Stimulated activated naive CD8-positive, alpha-beta T cell treated with anti-CD3 and anti-CD28 coated beads, Interleukin-15, amount 100 ng/mL, for 72 hours (primary cell): Measurements from ENCODE around the gene OTUD6A.
A peak's percentile ranks its signal among the peaks of the same experiment; 100 is the strongest.

Source experiments
- ATAC-seq: fragments of 150-1000 bp; cut with Tn5 transposase; 2 replicates; pipeline ENCODE4 v1.10.0; 2021; ENCODE audit warnings: mild to moderate bottlenecking, moderate library complexity
- DNase-seq, 2 donors: peaks; one replicate each; pipeline ENCODE4 v3.0.0; 2021 to 2022
- H3K27ac Mint-ChIP-seq, 2 donors: one replicate each; pipeline ENCODE4 v1.8.0; 2022; ENCODE audit warnings: mild to moderate bottlenecking in 2 of 2, mixed read lengths in 2 of 2, moderate library complexity in 2 of 2
- H3K27me3 Mint-ChIP-seq: one replicate; pipeline ENCODE4 v1.8.0; 2022; ENCODE audit warnings: mixed read lengths
- H3K4me1 Mint-ChIP-seq: one replicate; pipeline ENCODE4 v1.8.0; 2022; ENCODE audit warnings: mild to moderate bottlenecking, mixed read lengths
- H3K4me3 Mint-ChIP-seq, 2 donors: one replicate each; pipeline ENCODE4 v1.8.0; 2022; ENCODE audit warnings: mild to moderate bottlenecking in 2 of 2, mixed read lengths in 2 of 2, moderate library complexity in 1 of 2
- H3K9me3 Mint-ChIP-seq, 2 donors: one replicate each; pipeline ENCODE4 v1.8.0; 2022; ENCODE audit warnings: mixed read lengths in 2 of 2

The OTUD6A gene, protein sequence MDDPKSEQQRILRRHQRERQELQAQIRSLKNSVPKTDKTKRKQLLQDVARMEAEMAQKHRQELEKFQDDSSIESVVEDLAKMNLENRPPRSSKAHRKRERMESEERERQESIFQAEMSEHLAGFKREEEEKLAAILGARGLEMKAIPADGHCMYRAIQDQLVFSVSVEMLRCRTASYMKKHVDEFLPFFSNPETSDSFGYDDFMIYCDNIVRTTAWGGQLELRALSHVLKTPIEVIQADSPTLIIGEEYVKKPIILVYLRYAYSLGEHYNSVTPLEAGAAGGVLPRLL

DNA sequence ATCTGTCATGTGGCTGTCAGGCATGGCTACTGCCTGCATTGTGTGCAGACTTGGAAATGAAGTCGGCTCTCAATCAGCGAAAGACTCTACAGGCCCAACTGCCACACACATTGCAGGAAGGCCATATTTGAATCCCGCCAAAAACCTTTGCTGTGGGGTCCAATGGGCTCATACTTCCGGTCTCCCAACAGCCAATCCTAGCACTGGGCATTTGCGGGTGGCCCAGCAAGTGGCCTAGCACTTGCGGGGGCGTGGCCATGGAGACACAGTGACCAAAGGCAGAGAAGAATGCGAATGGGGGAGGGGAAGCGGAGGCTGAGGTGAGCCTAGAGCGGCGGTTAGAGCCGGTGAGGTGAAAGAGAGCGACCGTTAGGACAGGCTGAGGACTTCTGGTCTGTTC lies at the start of gene OTUD6A:
TSS of gene OTUD6A (plus strand) at position 382 of the 400 bp plus-strand sequence. CDS start 68 bp downstream, outside the sequence.
- DNase-seq (no peak), ATAC-seq (no peak)
- Mint-ChIP-seq H3K27me3 (peaks cover 12% of the 10 kb centered on the region), H3K9me3 (no peaks in the 10 kb centered on the region), H3K4me3 (no peak within 1 kb of the TSS), H3K4me1 (no peaks in the 10 kb centered on the region), H3K27ac (no peak within 1 kb of the TSS)

DNA sequence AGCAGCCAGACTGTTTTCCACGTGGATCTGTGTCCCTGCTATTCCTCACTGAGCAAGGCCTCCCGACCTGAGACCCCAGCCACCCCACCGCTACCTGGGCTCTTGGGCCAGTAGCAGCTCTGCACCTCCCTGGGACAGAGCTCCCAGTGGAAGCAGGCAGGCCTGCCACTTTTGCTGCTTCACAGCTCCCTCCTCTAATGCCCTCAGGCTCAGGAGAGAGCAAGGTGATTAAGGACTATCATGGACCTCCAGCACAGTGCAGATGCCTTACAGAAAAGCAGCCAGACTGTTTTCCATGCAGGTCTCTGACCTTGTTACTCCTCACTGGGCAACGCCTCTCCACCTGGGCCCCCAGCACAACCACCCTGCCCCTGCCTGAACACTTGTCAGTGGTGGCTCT lies 49.5 kb upstream of the OTUD6A start:
- Mint-ChIP-seq H3K4me1 (peaks cover 13% of the 10 kb centered on the region), H3K27ac (no peak overlapping the region), H3K4me3 (no peak overlapping the region), H3K27me3 (no peaks in the 10 kb centered on the region), H3K9me3 (no peaks in the 10 kb centered on the region)
- DNase-seq (no peak), ATAC-seq (no peak)

DNA sequence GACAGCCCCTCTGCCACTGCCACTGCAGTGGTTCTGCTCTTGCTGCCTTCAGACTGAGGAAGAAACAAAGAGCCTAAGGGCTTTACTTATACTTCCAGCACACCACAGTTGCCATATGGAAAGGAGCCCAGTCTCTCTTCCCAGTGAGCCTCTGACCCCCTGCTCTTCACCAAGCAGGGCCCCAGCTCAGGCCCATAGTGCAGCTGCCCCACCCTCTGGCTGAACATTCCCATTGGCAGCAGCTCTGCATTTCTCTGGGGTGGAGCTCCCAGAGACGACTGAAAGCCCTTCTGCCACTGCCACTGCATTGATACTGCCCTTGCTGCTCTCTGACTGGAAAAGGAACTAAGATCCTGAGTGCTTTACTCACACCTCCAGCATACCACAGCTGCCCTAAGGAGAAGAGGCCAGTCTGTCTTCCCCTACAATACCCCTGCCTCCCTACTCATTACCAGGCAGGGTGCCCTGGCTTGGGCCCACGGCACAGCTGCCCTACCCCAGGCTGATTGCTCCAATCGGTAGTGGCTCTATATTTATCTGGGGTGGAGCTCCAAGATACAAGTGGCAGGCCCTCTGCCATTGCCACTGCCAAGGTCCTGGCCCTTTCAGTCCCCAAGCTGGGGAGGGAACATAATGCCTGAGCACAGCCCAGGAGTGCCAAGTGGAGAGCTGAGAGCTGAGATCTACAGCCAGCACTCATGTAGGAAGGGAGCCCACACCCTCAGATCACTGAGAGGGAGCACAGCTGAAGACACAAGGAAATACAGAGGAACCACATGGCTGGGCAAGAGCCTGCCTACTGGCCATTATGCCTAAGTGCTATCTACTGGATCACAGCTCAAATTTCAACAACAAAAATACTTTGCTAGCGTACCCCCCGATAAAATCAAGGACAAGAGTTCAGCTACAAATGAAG lies 48.5 kb upstream of the OTUD6A start:
- no peak overlapping the region for H3K27ac Mint-ChIP-seq
- DNase-seq (no peak), ATAC-seq (no peak)
- H3K27me3 Mint-ChIP-seq = no peaks in the 10 kb centered on the region
- H3K4me1 Mint-ChIP-seq = peaks cover 13% of the 10 kb centered on the region
- no peak overlapping the region for H3K4me3 Mint-ChIP-seq
- H3K9me3 Mint-ChIP-seq = no peaks in the 10 kb centered on the region

DNA sequence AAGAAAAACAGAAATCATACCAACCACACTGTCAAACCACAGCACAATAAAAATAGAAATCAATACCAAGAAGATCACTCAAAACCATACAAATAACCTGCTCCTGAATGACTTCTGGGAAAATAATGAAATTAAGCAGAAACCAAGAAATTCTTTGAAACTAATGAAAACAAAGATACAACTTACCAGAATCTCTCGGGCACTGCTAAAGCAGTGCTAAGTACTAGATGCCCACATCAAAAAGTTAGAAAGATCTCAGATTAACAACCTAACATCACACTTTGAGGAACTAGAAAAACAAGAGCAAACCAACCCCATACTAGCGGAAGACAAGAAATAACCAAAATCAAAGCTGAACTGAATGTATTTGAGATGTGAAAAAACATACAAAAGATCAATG lies 45.7 kb upstream of the OTUD6A start:
- H3K27ac Mint-ChIP-seq = no peak overlapping the region

DNA sequence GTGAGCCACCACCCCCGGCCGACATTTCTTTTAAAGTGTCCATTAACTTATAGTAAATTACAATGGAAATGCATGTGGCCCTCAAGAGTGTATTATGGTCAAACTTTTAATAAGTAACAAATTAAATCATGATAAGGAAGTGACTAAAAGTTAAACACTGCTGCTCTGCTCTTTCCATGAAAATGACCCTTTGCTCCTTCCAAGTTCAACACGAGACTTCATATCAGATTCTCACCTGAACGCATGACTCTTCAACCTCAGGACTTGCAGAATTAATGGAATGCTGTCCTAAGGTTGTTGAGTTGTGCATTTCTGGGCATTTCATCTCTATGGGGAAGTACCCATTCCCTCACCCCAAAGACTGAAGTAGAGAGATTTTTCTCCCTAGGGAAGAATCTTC lies 39.6 kb upstream of the OTUD6A start:
- H3K9me3 Mint-ChIP-seq = no peaks in the 10 kb centered on the region
- no peak overlapping the region for H3K27ac Mint-ChIP-seq
- H3K4me3 Mint-ChIP-seq = no peak overlapping the region
- ATAC-seq (no peak), DNase-seq (no peak)
- H3K4me1 Mint-ChIP-seq = peaks cover 19% of the 10 kb centered on the region
- no peaks in the 10 kb centered on the region for H3K27me3 Mint-ChIP-seq

More for the DNA sequence above, 45.7 kb upstream of the OTUD6A start:
- H3K4me3 Mint-ChIP-seq = peak overlapping the region in 1 of 2 donors; percentile 19
- ATAC-seq (peak; percentile 85), DNase-seq (no peak)
- H3K4me1 Mint-ChIP-seq = peaks cover 13% of the 10 kb centered on the region
- no peaks in the 10 kb centered on the region for H3K9me3 Mint-ChIP-seq
- H3K27me3 Mint-ChIP-seq = no peaks in the 10 kb centered on the region

DNA sequence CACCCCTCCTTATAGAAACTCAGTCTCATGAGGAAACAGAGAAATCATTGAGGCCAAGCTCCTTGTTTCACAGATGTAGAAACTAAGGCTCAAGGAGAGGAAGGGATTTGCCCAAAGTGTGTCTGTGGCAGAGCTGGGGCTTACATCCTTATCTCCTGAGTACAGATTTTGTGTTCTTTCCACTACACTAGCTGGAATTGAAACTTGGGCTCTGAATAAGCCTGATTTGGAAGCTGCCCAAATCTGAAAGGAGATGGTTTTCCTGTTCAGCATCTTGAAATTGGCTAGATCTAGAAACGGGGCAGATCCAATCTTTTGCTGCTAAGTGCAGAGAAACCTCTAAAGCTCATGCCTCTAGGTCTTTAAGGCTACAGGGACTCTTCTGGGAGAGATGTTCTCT lies 36.8 kb upstream of the OTUD6A start:
- ATAC-seq (no peak), DNase-seq (no peak)
- H3K9me3 Mint-ChIP-seq = no peaks in the 10 kb centered on the region
- no peak overlapping the region for H3K4me3 Mint-ChIP-seq
- no peak overlapping the region for H3K27ac Mint-ChIP-seq
- no peaks in the 10 kb centered on the region for H3K27me3 Mint-ChIP-seq
- peaks cover 19% of the 10 kb centered on the region for H3K4me1 Mint-ChIP-seq

DNA sequence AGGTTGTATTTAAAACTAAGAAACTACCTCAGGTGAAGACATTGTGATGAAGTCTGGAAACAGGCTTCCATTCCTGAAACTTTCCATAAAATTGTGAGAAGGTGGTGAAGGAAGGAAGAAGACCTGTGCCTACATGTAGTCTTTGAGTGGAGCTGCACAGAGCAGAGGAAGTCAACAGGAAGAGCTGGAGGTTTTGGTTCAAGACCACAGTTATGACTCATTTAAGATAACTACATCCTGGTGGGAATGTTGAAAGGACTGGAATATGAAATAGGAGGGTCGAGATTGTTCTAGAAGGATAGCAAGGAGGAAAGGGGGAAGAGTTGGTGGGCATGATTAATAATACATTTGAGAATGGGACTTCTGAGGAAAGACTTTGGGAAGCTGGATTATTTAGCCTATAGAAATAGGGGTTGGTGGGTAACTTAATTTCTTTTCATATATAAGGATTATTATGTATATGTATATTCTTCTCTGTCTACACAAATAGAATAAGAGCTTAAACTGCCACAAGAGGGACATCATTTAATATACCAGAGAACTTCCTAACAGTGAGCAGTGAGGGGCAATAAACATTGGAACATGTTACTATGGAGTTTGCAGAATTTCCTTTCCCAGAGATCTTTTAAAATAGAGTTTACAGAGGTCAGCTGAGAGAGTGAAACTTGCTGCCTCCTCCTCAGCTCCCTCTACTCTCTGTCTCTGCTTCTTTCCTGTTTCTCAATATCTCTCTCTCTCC lies 36.0 kb upstream of the OTUD6A start:
- H3K27ac Mint-ChIP-seq = no peak overlapping the region
- H3K9me3 Mint-ChIP-seq = no peaks in the 10 kb centered on the region
- H3K27me3 Mint-ChIP-seq = no peaks in the 10 kb centered on the region
- H3K4me3 Mint-ChIP-seq = no peak overlapping the region
- ATAC-seq = no peak
- peaks cover 19% of the 10 kb centered on the region for H3K4me1 Mint-ChIP-seq
- DNase-seq = no peak

DNA sequence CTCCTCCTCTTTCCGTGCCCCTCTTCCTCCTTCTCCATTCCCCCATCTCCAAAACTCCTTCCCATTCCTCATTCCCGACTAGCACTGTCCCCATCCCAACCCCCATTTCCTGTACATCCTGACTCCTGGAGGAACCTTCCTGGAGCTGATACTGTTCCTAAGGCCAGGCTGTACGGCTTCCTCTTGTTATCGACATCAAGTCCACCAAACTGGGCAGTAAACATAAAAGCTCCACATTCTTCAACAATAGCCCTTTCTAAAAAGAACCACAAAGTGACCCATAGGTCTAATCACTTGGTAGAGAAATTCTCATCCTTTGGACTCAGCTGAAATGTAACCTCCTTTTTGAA lies 35.4 kb upstream of the OTUD6A start:
- no peak overlapping the region for H3K4me3 Mint-ChIP-seq
- H3K4me1 Mint-ChIP-seq = peaks cover 19% of the 10 kb centered on the region
- H3K27me3 Mint-ChIP-seq = no peaks in the 10 kb centered on the region

DNA sequence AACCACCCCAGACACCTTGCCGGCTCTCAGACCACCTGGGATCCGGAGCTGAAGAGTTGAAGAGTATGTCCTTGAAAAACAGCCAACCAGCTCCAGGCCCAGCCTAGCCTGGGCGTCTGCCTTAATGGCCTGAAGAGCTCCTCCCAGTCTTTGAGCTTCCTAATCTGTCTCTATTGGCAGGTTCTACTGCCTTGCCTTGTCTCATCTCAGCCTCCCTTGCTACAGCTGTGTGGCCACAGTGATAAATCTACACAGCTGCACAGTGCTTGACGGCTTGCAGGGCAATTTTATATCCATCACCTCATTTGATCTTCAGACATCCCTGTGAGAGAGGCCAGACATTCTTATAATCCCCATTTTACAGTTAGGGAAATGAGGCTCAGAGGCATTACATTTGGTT lies 32.4 kb upstream of the OTUD6A start:
- H3K4me3 Mint-ChIP-seq = no peak overlapping the region
- DNase-seq (no peak), ATAC-seq (no peak)
- H3K27me3 Mint-ChIP-seq = no peaks in the 10 kb centered on the region
- no peaks in the 10 kb centered on the region for H3K9me3 Mint-ChIP-seq
- H3K4me1 Mint-ChIP-seq = peaks cover 24% of the 10 kb centered on the region
- H3K27ac Mint-ChIP-seq = no peak overlapping the region

More for the DNA sequence above, 35.4 kb upstream of the OTUD6A start:
- Mint-ChIP-seq H3K27ac (no peak overlapping the region), H3K9me3 (no peaks in the 10 kb centered on the region)
- DNase-seq (no peak), ATAC-seq (no peak)

DNA sequence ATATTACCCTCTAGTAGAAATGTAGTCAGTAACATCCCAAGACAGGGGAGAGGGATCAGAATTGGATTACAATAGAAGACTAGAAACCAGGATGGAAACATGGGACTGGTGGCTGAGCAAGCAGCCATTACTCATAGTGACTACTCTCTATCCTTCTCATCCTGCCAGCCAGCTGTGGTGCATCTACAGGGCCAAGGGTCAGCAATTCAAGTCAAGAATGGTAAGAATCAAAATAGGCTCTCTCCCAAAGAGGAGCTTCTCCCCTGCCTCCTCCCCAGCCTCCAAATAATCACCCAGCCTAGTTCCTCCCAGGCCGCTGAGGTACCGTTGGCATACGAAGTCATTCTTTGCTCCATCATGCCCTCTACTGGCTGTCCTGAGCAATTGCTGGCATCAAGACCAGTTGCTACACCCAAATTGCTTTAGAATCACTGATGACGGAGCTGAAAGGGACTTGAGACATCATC lies 31.9 kb upstream of the OTUD6A start:
- no peak overlapping the region for H3K27ac Mint-ChIP-seq
- H3K4me3 Mint-ChIP-seq = no peak overlapping the region
- no peaks in the 10 kb centered on the region for H3K9me3 Mint-ChIP-seq

DNA sequence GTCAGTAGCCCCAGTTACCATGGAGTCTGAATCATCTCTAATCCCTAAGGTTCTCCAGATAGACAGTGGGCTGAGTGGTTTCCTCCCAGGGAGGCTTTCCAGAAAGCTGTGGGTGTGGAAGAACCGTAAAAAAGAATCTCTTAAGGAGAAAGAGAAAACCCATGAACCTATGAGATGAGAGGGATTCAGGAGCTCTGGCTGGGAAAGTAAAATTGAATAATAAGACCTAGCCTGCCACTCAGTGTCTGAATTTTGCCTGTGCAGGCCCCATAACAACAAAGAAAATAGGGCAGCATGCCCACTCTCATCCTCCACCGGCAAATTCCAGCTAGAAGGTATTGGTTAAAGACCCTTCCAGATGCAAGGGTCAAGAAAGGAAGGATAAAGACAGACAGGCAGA lies 29.5 kb upstream of the OTUD6A start:
- Mint-ChIP-seq H3K4me1 (peaks cover 5% of the 10 kb centered on the region), H3K4me3 (no peak overlapping the region), H3K27me3 (no peaks in the 10 kb centered on the region), H3K27ac (no peak overlapping the region), H3K9me3 (no peaks in the 10 kb centered on the region)
- no peak for ATAC-seq
- no peak for DNase-seq

More for the DNA sequence above, 31.9 kb upstream of the OTUD6A start:
- peak; percentile 26 to 32 for DNase-seq
- Mint-ChIP-seq H3K27me3 (no peaks in the 10 kb centered on the region), H3K4me1 (peaks cover 23% of the 10 kb centered on the region)
- ATAC-seq = peak; percentile 56

DNA sequence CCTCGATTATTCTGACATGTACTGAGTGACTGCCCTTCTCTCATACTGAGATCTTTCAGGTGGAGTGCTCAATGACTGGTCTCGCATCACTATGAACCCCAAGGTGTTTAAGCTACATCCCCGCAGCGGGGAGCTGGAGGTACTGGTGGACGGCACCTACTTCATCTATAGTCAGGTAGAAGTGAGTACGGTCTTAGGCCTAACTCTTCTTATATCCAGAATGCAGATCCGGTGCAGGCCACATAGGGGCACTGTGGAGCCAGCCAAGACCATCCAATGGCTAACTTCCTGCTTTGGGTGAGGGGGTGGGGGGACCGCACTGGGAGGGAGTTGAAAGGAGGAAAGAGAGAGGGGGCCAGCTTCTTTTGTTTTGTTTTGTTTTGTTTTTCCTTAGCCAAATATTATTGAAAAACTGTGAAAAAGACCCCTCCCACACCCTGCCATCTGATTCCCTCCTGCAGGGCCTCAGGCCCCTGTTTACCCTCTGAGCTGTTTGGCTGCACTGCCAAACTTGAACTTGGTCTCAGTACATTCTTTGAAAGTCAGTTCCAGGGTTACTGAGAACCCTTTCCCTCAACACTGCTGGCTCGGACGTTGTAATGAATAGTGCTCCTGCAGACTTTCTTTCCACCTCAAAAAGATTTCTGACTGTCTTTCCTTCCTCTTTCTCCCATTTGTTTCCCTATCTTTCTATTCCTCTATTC lies 28.8 kb upstream of the OTUD6A start:
- peak; percentile 21 to 34 for DNase-seq
- peak; percentile 62 for ATAC-seq

DNA sequence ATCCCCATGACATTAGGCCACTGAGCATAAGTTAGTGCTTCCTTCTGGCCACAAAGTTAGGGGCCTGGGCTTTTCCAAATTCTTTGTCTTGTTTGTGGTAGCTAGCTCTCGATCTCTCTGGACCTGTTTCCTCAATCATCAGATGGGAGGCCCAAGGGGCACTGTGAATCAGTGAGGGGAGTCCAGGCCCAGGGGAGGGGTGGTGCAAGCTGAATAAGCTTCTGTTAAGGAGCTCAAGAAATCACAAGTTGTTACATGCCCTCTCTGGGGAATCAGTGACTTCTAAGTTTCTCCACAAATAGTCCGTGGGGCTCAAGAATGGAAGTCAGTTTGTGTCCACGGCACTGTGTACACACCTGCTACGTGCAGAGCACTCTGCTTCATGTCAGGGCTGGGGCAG lies 27.6 kb upstream of the OTUD6A start:
- Mint-ChIP-seq H3K4me1 (peaks cover 5% of the 10 kb centered on the region), H3K27ac (no peak overlapping the region), H3K4me3 (no peak overlapping the region), H3K27me3 (no peaks in the 10 kb centered on the region), H3K9me3 (no peaks in the 10 kb centered on the region)
- DNase-seq (no peak), ATAC-seq (no peak)

More for the DNA sequence above, 28.8 kb upstream of the OTUD6A start:
- H3K4me3 Mint-ChIP-seq = no peak overlapping the region
- peaks cover 5% of the 10 kb centered on the region for H3K4me1 Mint-ChIP-seq
- H3K9me3 Mint-ChIP-seq = no peaks in the 10 kb centered on the region
- no peak overlapping the region for H3K27ac Mint-ChIP-seq
- no peaks in the 10 kb centered on the region for H3K27me3 Mint-ChIP-seq

DNA sequence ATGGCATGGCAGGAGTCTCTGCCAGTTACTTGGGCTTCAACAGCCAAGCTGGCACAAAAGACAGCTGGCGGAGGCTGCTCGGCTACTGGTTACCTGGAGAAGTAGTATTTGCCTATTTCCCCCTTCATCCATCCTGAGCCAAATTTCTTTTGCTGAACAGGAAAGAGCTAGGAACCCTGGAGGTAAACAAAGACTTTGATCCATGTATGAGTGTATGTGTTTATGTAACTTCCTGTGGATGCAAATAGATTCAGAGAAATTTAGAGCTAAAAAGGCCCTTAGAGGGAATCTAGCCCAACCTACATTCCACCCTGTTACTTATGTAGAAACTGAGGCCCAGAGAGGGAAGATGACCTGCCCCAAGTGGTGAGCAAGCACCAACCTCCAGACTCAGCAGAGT lies 23.7 kb upstream of the OTUD6A start:
- Mint-ChIP-seq H3K27ac (no peak overlapping the region), H3K27me3 (no peaks in the 10 kb centered on the region), H3K4me1 (no peaks in the 10 kb centered on the region), H3K9me3 (no peaks in the 10 kb centered on the region), H3K4me3 (no peak overlapping the region)
- DNase-seq (no peak), ATAC-seq (no peak)

DNA sequence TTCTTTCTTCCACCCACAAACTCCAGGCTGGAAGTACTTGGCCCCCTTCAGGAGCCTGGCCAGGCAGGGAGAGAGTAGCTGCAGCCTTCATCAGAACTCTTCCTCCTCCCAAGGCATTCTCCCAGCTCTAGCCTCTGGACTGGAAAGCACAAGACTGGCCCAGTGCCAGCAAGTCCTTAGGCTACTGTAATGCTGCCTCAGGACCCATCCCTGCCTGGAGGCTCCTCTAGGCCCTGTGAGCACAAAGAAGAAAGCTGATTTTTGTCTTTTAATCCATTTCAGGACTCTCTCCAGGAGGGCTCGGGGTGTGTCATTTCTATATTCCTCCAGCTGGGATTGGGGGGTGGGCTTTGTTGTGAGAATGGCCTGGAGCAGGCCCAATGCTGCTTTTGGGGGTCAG lies 23.3 kb upstream of the OTUD6A start:
- Mint-ChIP-seq H3K9me3 (no peaks in the 10 kb centered on the region), H3K4me1 (no peaks in the 10 kb centered on the region), H3K27me3 (no peaks in the 10 kb centered on the region), H3K27ac (no peak overlapping the region), H3K4me3 (no peak overlapping the region)
- no peak for DNase-seq
- no peak for ATAC-seq
